Endodermal cell (in vitro differentiated cells): ENCODE results near the gene CIZ1. TPM values are rescaled to one million over a fixed set of nuclear protein-coding genes. Genes with fewer than 3 reads are reported as not detected.

Experiments
- DNase-seq: peaks from one replicate; pipeline ENCODE4 v3.0.0-alpha.2; 2017
- H3K27ac ChIP-seq: 2 replicates; pipeline ENCODE4 v1.5.1; 2013; ENCODE audit warnings: mild to moderate bottlenecking, low read depth, low read length, moderate library complexity
- H3K27me3 ChIP-seq: 2 replicates; pipeline ENCODE4 v1.6.1; 2013; ENCODE audit warnings: mild to moderate bottlenecking, low read length, moderate library complexity; ENCODE audit not compliant: insufficient read depth, control insufficient read depth, poor library complexity, severe bottlenecking
- H3K36me3 ChIP-seq: 2 replicates; pipeline ENCODE4 v1.7.0; 2013; ENCODE audit warnings: mild to moderate bottlenecking, low read length, moderate library complexity; ENCODE audit not compliant: control insufficient read depth, insufficient read depth
- H3K4me1 ChIP-seq: one replicate; pipeline ENCODE4 v1.7.0; 2013; ENCODE audit warnings: low read length; ENCODE audit not compliant: control insufficient read depth, insufficient read depth
- H3K4me3 ChIP-seq: 2 replicates; pipeline ENCODE4 v1.5.1; 2013; ENCODE audit warnings: mild to moderate bottlenecking, low read length, moderate library complexity
- H3K9ac ChIP-seq: 2 replicates; pipeline ENCODE4 v1.6.1; 2013; ENCODE audit warnings: mild to moderate bottlenecking, low read length, moderate library complexity; ENCODE audit not compliant: poor library complexity, severe bottlenecking; ENCODE audit errors: extremely low read depth
- H3K9me3 ChIP-seq: 2 replicates; pipeline ENCODE4 v1.6.1; 2013; ENCODE audit warnings: mild to moderate bottlenecking, low read length, moderate library complexity; ENCODE audit not compliant: control insufficient read depth
- H3K27ac Mint-ChIP-seq: 2 replicates; pipeline ENCODE4 v1.8.0; 2020; ENCODE audit warnings: mixed read lengths
- H3K27me3 Mint-ChIP-seq: 2 replicates; pipeline ENCODE4 v1.8.0; 2021; ENCODE audit warnings: mild to moderate bottlenecking, mixed read lengths; ENCODE audit not compliant: insufficient read depth
- H3K36me3 Mint-ChIP-seq: 2 replicates; pipeline ENCODE4 v1.8.0; 2020; ENCODE audit warnings: low read depth, mixed read lengths
- H3K4me1 Mint-ChIP-seq: 2 replicates; pipeline ENCODE4 v1.8.0; 2020; ENCODE audit warnings: mixed read lengths
- H3K4me3 Mint-ChIP-seq: 2 replicates; pipeline ENCODE4 v1.8.0; 2020; ENCODE audit warnings: mild to moderate bottlenecking, moderate library complexity, mixed read lengths
- H3K9me3 Mint-ChIP-seq: 2 replicates; pipeline ENCODE4 v1.8.0; 2020; ENCODE audit warnings: mild to moderate bottlenecking, mixed read lengths
- WGBS, 2 experiments: methylation state at CpG; one replicate each; pipeline versions ENCODE4 v1.1.5 to v1.1.7; 2013; ENCODE audit warnings: missing lambda C conversion rate in 2 of 2, mixed read lengths in 1 of 2; ENCODE audit not compliant: insufficient coverage in 1 of 2, insufficient read length in 1 of 2; 5-methylcytosine and 5-hydroxymethylcytosine counted together
- total RNA-seq, 2 donors: library from RNA; stranded (reverse); fragmentation: NEBNext Ultra II Directional in 1 of 2; extraction: Animal tissue kit (Norgen Biotek cat#: 25700) in 1 of 2; gene quantifications; 2 replicates in 1 of 2; 3 replicates in 1 of 2; pipeline ENCODE4 v1.2.1, GENCODE V29; 2021
- TF ChIP-seq, protein P1 (sequence below): fragments of 200-600 bp; sonication (generic); conservative IDR thresholded peaks from 2 replicates; pipeline ENCODE4 v1.5.0; 2021; ENCODE audit warnings: antibody characterized with exemption, mild to moderate bottlenecking

CIZ1 gene
- total RNA-seq, 2 donors from 2014 or later = 115 to 117 TPM

DNA sequence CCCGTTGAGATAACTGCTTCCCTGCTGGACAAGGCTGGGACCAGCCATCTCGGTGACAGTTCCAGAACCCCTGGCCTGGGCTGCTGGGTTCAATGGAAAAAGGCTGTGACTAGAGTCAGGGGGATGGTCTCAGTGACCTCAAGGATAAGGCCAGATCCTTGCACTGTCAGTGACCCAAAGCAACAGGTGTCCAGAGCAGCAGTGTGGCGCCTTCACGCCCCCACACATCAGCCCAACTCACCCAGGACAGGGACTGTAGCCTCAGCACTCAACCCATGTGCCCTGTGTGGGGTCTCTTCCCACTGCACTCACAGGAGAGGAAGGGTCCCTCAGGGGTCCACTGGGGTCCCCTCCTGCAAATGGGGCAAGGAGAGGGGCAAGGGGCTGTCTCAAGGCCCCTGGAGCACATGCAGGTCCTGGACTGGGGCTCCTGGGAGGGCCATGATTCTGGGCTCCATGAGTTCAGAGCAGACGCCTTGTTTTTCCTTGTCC lies 42.8 kb downstream of the CIZ1 start:
- no peaks in the 10 kb centered on the region for H3K9me3 Mint-ChIP-seq
- peaks cover 7% of the 10 kb centered on the region for H3K27me3 Mint-ChIP-seq
- Histone ChIP-seq H3K4me3 (no peak overlapping the region), H3K9ac (no peak overlapping the region), H3K27ac (no peak overlapping the region), H3K27me3 (no peaks in the 10 kb centered on the region), H3K9me3 (no peaks in the 10 kb centered on the region), H3K36me3 (no peaks in the 10 kb centered on the region), H3K4me1 (no peaks in the 10 kb centered on the region)
- no peak overlapping the region for H3K4me3 Mint-ChIP-seq
- no peaks in the 10 kb centered on the region for H3K36me3 Mint-ChIP-seq
- TF ChIP-seq, protein P1, sequence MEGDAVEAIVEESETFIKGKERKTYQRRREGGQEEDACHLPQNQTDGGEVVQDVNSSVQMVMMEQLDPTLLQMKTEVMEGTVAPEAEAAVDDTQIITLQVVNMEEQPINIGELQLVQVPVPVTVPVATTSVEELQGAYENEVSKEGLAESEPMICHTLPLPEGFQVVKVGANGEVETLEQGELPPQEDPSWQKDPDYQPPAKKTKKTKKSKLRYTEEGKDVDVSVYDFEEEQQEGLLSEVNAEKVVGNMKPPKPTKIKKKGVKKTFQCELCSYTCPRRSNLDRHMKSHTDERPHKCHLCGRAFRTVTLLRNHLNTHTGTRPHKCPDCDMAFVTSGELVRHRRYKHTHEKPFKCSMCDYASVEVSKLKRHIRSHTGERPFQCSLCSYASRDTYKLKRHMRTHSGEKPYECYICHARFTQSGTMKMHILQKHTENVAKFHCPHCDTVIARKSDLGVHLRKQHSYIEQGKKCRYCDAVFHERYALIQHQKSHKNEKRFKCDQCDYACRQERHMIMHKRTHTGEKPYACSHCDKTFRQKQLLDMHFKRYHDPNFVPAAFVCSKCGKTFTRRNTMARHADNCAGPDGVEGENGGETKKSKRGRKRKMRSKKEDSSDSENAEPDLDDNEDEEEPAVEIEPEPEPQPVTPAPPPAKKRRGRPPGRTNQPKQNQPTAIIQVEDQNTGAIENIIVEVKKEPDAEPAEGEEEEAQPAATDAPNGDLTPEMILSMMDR = no peak
- WGBS, 2 experiments = 93 to 100% methylated on average over 1 to 5 of the region's 5 CpGs
- peaks cover 3% of the 10 kb centered on the region for H3K4me1 Mint-ChIP-seq
- DNase-seq = no peak
- no peak overlapping the region for H3K27ac Mint-ChIP-seq

DNA sequence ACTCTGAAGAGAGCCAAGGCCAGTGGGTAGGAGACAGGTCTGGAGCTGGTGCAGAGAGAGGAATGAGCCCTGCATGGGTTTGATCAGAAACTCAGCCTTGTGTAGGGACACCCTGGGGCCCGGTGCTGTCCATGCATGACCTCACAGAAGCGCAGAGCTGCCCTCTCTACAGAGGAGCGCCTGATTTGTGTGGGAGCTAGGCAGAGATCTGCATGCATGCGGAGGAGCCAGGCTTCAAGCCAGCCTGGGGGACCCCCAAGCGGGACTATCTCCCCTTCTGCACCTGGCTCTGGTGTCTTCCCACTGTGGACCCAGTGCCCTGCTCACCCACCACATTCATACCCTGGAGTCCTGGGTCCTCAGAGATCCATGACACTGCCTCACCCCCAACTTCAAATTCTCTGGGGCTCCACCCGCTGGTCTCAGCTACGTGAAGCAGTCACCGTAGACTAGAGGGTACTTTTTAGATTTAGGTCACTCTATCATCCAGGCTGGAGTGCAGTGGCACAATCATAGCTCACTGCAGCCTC lies 44.7 kb downstream of the CIZ1 start:
- Mint-ChIP-seq H3K4me3 (no peak overlapping the region), H3K27me3 (peaks cover 7% of the 10 kb centered on the region), H3K36me3 (no peaks in the 10 kb centered on the region), H3K9me3 (no peaks in the 10 kb centered on the region), H3K4me1 (peaks cover 3% of the 10 kb centered on the region), H3K27ac (no peak overlapping the region)
- H3K27me3 ChIP-seq = no peaks in the 10 kb centered on the region
- TF ChIP-seq, protein P1 = no peak
- H3K4me1 ChIP-seq = no peaks in the 10 kb centered on the region
- H3K9ac ChIP-seq = no peak overlapping the region
- H3K9me3 ChIP-seq = no peaks in the 10 kb centered on the region
- WGBS, 2 experiments = 92% methylated on average over 5 to 8 of the region's 8 CpGs
- H3K36me3 ChIP-seq = no peaks in the 10 kb centered on the region
- no peak overlapping the region for H3K27ac ChIP-seq
- no peak overlapping the region for H3K4me3 ChIP-seq
- no peak for DNase-seq

- Mint-ChIP-seq H3K27ac (no peak overlapping the region), H3K27me3 (peaks cover 7% of the 10 kb centered on the region), H3K36me3 (no peaks in the 10 kb centered on the region), H3K9me3 (no peaks in the 10 kb centered on the region), H3K4me3 (no peak overlapping the region), H3K4me1 (peaks cover 3% of the 10 kb centered on the region)
- H3K27me3 ChIP-seq = no peaks in the 10 kb centered on the region
- H3K4me3 ChIP-seq = no peak overlapping the region
- no peak for DNase-seq
- no peak overlapping the region for H3K27ac ChIP-seq
- H3K9me3 ChIP-seq = no peaks in the 10 kb centered on the region
- no peaks in the 10 kb centered on the region for H3K4me1 ChIP-seq
- 86 to 90% methylated on average over 9 to 13 of the region's 13 CpGs for WGBS, 2 experiments
- TF ChIP-seq, protein P1 = no peak
- H3K9ac ChIP-seq = no peak overlapping the region
- H3K36me3 ChIP-seq = no peaks in the 10 kb centered on the region
Measured at GRCh38 chr9:128145951-128146351, 45.4 kb downstream of the CIZ1 start.
